CD4-positive, alpha-beta T cell treated with Interleukin-6 at 100 ng/mL for 8 hours (primary cell): Measurements from ENCODE around the gene LSS.
"Not testable (repeated sequence)": the region's sequence is repeated elsewhere in the genome, so short reads cannot be mapped to it uniquely, and the experiment has no call there.

Experiments
- DNase-seq: peaks from one replicate; pipeline ENCODE4 v3.0.0-alpha.2; 2020; ENCODE audit warnings: mixed read lengths, low spot score

Gene LSS

DNA sequence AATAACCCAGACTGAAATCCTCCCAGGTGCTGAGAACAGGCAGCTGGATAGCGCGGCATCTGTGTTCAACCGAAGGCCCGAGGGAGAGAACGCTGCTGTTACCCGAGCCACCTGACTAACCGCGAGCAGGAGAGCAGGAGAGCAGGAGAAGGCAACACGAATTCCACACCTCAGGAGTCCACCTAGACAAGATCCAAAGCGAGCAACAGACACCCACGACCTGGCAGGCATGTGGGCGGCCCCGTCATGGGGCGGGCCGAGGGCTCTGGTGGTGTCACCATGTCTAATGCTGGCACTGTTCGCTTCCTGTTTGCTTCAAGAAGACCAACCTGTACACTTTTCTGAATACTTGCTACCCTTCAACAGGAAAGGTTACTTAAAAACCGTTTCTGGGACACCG is 23.4 kb downstream of the LSS start:
- no peak for DNase-seq

DNA sequence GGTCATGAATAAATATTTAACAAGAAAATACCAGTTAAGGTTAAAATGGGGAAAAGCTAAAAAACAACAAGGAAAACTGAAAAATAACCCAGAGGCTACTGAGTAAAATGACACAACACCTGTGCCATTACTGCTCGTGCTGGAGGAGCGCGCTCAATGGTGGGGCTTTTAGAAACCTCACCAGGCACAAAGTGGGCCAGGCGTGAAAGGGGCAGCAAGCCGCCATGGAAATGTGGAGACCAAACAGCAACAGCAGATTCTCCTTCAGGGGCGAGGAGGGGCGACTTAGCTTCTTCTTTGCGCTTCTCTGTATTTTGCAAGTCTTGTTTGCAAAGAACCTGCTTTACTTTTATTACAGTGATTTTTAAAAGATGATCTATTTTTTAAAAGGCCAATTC is 25.4 kb downstream of the LSS start:
- no peak for DNase-seq

DNA sequence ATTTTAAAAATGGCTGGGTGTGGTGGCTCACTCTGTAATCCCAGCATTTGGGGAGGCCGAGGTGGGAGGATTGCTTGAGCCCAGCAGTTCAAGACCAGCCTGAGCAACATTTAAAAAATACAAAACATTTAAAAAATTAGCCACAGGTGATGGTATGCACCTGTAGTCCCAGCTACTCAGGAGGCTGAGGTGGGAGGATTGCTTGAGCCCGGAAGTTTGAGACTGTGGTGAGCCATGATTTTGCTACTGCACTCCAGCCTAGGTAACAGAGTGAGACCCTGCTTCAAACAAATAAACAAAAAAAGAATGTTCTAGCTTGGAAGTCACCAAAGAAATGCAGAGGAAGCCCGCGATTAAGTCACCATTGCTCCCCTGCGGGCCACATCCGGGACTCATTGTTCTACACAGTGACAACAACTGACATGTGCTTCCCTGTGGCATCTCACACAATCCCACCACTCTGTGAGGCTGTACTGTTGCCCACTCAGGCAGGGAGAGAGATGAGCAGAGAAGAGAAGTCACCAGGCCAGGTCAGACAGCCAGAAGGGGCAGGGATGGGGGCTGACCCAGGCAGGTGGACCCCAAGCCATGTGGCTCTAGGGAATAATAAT is 25.9 kb downstream of the LSS start:
- DNase-seq: no peak

DNA sequence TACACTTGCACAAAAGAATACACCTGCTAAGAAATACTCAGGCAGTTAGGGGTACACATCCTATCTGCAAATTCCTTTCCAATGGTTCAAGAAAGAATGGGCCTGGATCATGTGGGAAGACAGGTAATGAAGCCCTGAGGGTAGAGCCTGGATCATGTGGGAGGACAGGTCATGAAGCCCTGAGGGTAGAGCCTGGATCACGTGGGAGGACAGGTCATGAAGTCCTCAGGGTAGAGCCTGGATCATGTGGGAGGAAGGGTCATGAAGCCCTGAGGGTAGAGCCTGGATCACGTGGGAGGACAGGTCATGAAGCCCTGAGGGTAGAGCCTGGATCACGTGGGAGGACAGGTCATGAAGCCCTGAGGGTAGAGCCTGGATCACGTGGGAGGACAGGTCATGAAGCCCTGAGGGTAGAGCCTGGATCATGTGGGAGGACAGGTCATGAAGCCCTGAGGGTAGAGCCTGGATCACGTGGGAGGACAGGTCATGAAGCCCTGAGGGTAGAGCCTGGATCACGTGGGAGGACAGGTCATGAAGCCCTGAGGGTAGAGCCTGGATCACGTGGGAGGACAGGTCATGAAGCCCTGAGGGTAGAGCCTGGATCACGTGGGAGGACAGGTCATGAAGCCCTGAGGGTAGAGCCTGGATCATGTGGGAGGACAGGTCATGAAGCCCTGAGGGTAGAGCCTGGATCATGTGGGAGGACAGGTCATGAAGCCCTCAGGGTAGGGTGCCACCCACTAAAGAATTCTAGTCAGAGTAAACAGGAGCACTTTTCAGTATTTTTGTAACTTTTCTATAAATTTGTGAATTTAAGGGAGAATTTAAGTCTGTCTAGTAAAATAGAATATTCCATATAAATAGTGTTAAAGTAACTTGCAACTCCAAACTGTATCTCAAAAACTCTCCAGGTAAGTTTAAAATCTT is 27.4 kb downstream of the LSS start:
- DNase-seq: not testable (repeated sequence)

DNA sequence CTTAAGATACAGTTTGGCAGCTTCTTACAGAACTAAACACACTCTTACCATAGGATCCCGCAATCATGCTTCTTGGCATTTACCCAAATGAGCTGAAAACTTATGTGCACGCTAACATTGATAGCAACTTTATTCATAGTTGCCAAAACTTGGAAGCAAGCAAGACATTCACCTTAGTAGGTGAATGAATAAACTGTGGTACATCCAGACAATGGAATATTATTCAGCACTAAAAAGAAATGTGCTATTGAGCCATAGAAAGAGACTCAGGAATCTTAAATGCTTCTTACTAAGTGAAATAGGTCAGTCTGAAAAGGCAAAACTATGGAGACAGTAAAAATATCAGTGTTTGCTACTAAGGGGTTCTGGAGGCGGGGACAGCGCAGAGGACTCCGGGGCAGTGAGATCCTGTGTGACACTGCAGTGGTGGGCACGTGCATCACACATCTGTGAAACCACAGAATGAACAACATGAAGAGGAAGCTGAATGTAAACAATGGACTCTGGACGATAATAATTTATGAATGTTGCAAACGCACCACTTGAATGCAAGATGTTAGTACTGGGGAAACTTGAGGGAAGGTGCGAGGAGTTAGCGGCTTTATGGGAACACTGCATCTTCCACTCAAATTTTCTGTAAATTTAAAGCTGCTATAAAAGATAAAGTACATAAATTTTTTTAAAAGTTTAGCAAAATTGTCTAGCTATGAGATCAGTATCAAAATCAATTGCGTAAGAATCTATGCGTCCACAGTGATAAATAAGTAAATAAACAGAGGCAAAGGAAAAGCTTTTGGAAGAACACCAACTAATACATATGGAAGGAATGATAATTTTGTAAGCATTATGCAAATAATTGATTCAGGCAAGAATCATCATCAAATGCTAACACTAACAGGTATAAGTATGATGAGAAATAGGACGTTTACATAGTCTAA is 28.9 kb downstream of the LSS start:
- no peak for DNase-seq

DNA sequence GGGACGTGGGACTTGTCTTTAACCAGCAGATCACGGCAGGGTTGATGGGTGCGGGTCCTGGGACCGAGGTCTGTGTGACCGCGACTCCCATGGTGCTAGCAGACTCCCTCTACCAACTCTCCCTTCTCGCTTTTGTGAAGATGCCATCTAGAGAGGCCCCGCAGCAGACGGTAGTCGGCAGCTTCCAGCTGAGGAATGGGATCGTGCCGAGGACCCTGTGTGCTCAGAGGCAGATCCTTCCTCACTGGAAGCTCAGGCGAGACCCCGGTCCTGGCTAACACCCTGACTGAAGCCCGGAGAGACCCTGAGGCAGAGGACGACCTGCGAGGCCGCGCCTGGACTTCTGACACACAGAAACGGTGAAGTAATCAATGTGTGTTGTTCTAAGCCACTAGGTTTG is 31.8 kb downstream of the LSS start:
- DNase-seq: no peak

DNA sequence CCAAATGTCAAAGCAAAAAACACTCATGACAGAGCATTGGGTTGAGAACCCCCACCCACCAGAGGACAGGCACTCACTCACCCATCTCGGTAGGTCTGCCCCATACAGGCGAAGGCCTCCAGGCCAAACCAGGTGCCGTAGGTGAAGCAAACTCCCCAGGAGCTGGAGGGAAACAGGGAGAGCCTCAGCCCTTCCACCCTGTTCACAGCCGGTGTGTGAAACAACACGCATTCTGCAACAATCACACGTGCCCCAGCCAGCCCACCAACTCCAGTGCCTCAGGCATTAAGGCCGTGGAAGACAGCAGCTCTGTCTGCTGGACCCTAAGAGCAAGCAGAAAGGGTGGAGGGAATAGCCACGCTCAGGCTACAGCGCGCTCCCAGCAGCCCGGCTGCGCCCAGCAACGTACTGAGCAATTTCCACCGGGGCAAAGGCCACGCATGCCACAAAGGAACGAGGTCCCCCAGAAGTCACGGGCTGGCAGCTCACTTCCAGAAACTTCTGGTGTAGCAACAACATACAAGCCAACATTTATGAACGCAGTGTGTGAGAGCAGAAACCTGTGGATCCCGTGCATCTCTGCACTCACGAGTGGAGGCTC is 32.9 kb downstream of the LSS start:
- no peak for DNase-seq

DNA sequence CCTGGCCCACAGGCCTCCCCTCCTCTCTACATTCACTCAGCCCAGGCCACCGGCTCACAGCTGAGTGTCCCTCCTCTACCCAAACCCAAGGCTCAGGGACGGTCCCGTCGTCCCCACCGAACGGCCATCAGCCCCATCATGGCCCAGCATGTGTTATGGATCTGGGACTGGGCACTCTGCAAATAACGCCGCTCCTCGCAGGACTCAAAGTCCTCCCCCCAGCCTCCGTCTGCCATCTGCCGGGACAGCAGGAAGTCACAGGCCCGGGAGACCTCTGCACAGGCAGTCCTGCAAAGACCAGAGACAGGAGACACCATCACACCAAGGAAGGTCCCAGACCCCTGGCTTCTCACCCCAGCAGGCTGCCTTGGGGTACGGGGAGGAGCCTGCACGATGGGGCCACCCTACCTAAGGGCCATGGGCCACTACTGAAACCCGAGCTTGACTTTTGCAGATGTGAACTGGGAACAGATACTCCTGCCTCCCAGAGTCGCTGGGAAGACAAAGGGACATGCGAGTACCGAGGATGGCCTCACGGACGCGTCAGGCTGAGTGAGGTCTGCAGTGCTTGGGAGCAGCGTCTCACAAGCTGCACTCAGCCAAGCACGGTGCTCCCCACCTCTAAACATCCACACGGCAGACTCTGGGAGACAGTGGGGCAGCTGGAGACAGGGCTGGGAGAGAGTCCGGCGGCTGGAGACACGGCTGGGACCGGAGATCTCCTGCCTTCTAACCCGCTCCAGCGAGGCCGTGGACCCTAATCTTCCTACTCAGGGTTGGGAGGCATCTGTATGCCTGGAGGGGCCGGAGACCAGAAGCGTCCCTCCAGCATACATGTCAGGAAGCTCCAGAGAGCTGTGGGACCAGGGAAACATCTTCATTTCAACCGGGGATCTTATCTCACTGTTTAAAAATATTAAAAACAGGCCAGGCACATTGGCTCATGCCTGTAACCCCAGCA is 33.9 kb downstream of the LSS start:
- no peak for DNase-seq

DNA sequence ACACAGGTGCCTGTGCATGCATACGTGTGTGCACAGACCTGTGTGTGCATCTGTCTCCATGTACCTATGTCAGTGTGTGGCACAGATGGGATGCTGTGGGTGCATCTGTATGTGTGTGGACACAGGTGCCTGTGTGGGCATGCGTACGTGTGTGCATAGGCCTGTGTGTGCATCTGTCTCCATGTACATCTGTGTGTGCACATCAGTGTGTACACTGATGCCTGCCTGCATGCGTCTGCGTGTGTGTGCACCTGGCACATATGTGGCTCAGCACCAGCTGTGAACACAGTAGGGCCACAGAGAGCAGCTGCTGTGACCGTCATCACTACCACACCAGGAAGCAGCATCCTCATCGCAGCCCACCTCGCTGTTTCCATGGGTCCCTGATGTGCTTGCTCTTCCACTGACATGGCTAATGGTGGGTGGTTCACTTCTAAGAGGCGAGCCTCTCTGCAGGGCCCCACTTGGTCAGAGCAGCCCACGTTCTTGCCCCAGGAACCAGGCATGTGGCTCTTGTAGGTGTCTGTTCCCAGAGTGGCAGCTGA is 34.7 kb downstream of the LSS start:
- no peak for DNase-seq

DNA sequence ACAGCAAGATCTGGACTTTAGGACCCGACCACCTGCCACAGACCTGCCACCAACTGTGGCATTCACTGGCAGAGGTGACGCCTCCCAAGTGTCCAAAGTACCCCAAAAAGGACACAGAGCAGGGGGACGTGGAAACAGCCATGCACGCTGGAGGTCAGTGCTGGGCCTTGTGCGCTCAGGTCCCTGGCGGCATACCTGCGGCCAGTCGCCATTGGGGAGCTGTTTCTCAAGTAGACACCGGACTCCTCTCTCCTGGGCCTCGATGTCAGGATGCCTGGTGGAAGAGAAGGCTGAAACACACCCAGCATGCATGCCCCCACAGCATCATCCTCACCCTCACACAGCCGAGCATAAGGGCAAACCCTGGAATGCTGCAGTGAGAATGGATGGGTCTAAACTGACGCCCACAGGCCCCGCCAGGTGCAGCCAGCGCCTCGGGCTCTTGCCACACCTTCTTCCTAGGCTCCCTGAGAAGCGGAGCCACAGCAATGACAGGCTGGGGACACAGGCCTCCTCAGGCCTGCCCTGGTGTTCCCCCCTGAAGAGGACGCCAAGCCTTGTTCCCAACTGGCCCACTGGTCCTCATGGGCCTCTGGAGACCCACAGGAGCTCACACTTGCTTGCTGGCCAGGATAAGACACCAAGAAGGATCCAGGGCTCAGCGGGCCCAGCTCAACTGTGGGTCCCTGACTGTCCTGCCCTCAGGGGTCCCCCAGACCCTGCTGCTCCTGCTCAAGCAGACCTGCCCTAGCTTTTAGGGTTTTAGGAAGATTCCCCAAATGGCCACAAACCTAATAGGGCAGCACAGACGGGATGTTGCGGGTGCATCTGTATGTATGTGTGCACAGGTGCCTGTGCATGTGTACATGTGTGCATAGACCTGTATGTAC is 36.6 kb downstream of the LSS start:
- DNase-seq: no peak

DNA sequence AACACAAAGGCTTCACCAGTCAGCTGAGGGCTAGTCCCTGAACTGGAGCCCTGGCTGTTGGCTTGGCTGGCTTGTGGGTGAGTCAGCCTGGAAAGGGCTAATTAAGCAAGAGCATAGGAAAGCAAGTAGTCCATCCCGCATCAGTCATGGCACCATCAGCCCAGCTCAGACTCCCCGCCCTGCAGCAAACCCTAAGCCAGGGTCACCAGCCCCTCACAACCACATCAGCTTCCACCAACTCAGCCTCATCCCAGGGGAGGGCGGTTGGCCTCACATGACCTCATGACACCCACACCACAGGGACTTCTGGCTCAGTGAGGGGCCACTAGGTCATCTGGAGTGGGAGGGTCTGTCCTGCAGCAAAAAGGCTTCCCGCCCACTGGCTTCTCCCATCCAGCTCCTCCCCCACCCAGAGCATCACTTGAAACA is 37.3 kb downstream of the LSS start:
- DNase-seq: no peak

DNA sequence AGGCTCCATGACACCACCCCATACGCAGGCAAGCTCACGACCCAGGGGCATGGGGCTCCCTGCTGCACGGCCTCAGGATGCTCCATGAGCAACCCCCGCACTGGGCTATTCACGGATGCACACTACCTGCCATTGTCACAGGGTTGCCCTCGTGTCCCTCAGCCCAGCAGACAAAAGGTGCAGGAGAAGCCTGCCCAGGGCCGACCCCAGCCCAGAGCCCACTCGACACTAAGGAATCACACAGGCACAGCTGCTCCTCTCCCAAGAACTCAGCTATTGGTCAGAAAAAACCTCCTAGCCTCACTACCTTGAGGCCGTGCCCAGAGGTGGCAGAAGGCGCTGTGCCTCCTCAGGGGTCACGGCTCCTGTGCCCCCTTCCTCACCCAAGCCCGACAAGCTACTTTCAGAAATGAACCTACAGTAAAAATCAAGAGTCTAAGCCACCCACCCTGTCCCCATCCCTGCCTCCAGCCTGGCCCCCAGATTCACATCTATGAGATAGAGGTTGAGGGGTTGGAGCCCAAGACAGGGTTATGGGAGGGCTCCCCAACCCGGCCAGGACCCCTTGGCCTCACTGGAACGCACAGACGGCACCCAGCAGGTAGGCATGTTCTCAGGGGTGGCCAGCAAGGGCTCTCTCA is 38.0 kb downstream of the LSS start:
- no peak for DNase-seq

DNA sequence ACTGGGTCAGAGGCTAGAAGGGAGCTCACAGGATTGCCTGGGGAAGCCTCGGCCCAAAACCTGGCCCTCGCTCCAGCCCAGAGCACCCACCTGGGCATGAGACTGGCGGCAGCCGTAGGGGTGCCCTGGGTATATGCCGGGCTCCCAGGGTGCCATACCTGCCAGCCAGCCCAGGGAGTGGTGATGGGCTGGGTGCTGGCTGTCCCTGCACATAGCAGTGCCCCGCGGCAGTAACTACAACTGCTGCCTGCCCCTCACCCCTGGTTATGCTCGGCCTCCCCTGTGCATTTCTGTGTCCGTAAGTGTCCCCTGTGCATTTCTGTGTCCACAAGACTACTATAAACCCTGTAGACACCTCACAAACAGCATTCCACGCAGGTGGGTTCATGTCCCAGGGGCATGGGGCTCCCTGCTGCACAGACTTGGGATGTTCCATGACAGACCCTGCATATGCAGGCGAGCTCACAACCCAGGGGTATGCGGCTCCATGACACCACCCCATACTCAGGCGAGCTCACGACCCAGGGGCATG is 38.5 kb downstream of the LSS start:
- no peak for DNase-seq

DNA sequence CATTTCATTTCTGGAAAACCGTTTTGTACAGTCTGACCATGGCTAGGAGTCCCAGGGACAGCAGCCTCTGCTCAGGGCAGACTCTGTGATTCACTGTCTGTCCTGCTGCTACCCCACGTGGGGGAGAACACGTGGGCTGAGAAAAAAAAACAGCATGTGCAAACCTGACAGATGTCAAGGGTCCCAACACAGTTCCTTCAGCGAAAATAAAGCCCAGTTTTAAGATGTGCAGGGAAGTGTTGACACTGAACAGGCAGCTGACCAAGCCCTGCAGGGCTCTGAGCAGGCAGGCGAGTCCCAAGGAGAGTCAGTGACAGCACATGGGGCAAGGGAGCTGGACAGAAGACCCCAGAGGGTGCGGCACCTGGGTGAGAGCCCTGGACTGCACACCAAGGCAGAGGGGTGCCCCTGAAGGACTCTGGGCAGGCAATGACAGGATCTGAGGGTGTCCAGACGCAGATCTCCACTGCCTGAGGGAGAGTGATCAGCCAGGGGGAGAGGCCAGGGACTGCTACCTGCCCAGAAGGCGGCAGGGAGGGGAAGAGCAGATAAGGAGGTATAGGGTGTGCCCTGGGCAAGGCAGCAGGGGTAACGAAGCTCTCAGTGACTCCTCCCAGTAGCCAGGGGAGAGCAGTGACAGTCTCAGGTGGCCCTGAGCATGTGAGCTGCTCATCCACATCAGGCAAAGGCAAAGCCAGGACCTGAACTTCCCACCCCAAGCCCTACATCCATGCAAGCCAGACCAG is 39.2 kb downstream of the LSS start:
- no peak for DNase-seq

DNA sequence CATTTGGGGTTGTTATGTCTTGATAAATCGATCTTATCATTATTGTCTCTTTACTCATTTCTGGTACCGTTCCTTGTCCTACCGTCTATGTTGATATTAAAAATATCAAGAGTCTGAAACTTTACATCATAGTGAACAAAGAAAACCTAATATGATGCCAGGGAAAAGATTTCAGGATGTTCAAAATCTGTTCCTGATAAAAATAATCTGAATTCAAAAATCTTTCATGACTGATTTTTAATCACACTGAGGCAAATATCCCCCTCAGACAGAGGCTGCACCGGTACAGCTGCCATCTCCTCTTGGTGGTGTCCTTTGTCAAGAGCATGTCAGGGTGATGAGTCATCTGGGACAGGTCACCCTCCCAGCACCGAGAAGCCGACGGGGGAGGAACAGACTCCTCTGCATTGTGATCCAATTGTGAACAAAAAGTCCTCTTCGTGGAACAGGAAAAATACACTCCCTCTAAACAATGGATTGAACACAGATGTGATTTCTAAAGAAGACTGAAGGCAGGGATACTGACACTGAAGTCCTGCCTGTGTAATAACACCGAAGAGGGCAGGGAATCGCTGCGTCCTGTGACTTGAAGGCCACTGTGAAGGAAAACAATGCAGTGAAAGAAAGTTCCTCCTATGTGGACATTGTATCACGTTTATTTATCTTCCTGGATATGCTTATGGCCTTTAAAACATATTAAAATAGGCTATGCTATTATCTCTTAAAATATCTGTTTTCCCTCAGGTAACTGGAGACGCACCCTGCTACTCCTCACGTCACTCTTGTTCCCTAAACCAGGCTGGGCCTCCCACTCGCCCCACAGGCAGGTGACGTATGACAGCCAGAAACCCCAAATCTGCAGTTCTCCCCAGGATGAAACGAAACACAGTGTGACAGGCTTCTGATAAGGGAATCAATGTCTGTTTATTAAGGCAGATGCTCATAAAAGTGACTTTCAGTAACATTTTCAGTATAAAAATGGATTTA is 40.1 kb downstream of the LSS start:
- no peak for DNase-seq

DNA sequence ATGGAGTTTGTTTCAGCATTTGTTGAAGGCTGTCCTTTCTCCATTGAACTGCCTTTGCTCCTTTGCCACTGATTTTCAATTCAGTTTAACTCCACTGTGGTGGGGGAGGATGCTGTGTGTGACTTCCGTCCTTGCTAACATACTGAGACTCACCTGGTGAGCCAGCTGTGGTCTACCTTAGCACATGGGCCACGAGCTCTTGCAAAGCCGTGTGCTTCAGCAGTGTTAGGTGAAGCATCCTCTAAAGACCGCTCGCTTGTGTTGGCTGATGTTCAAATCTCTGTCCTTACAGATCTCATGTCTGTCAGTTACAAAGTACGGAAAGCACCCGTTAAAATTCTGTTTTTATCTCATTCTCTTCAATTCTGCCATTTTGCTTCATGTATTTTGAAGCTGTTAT is 40.8 kb downstream of the LSS start:
- no peak for DNase-seq

DNA sequence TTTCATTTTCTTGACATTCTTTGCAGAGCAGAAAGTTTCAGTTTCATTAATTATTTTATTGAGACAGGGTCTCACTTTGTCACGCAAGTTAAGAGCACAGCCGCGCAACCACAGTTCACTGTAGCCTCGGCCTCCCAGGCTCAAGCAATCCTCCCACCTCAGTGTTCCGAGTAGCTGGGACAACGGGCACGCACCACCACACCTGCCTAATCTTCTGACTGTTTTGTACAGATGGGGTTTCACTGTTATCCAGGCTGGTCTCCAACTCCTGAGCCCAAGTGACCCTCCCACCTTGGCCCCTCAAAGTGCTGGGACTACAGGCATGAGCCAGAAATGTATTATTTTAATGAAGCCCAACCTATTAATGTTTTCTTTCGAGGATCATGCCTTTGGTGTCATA is 41.3 kb downstream of the LSS start:
- DNase-seq: no peak
